CD8-positive, alpha-beta memory T cell (primary cell): ENCODE measurements around the gene GSTO1. TPM values are rescaled to one million over a fixed set of nuclear protein-coding genes. Genes with fewer than 3 reads are reported as not detected.

Source experiments
- CTCF ChIA-PET: fragments of 350-600 bp; sonication (Branson Sonifier 250); formaldehyde crosslinking; loops from one replicate; lab custom pipeline; 2021; ENCODE audit warnings: antibody characterized with exemption; lab: Charles Lee
- POLR2A ChIA-PET: fragments of 350-600 bp; sonication (Branson Sonifier 250); formaldehyde crosslinking; loops from one replicate; lab custom pipeline; 2021; ENCODE audit warnings: antibody characterized with exemption; lab: Charles Lee
- DNase-seq, 5 donors: peaks; one replicate each; pipeline versions ENCODE4 v3.0.0 to v3.0.0-alpha.2; 2020 to 2022; ENCODE audit warnings: mixed read lengths in 1 of 5
- H3K27ac ChIP-seq: one replicate; pipeline ENCODE4 v1.7.0; 2013; ENCODE audit warnings: low read depth, mild to moderate bottlenecking, low read length, moderate library complexity
- H3K27me3 ChIP-seq: 2 replicates; pipeline ENCODE4 v1.7.0; 2013; ENCODE audit warnings: low read length, mild to moderate bottlenecking; ENCODE audit not compliant: insufficient read depth, poor library complexity, severe bottlenecking
- H3K36me3 ChIP-seq: 2 replicates; pipeline ENCODE4 v1.7.0; 2013; ENCODE audit warnings: mild to moderate bottlenecking, low read length, moderate library complexity; ENCODE audit not compliant: insufficient read depth
- H3K4me1 ChIP-seq: 2 replicates; pipeline ENCODE4 v1.7.0; 2013; ENCODE audit warnings: mild to moderate bottlenecking, low read length, moderate library complexity; ENCODE audit not compliant: insufficient read depth
- H3K4me3 ChIP-seq: 2 replicates; pipeline ENCODE4 v1.7.0; 2013; ENCODE audit warnings: mild to moderate bottlenecking, low read length
- H3K9me3 ChIP-seq: 2 replicates; pipeline ENCODE4 v1.7.0; 2013; ENCODE audit warnings: mild to moderate bottlenecking, low read length
- H3K27ac Mint-ChIP-seq, 8 donors: one replicate each; pipeline ENCODE4 v1.8.0; 2020 to 2021; ENCODE audit warnings: mixed read lengths in 8 of 8, mild to moderate bottlenecking in 6 of 8, inconsistent platforms in 3 of 8, moderate library complexity in 3 of 8
- H3K27me3 Mint-ChIP-seq, 2 donors: one replicate each; pipeline ENCODE4 v1.8.0; 2020 to 2021; ENCODE audit warnings: mixed read lengths in 2 of 2, mild to moderate bottlenecking in 1 of 2, moderate library complexity in 1 of 2
- H3K36me3 Mint-ChIP-seq, 3 donors: one replicate each; pipeline ENCODE4 v1.8.0; 2020 to 2021; ENCODE audit warnings: mixed read lengths in 3 of 3, inconsistent platforms in 1 of 3, mild to moderate bottlenecking in 1 of 3
- H3K4me1 Mint-ChIP-seq, 3 donors: one replicate each; pipeline ENCODE4 v1.8.0; 2020 to 2021; ENCODE audit warnings: mixed read lengths in 3 of 3, inconsistent platforms in 1 of 3, mild to moderate bottlenecking in 1 of 3
- H3K4me3 Mint-ChIP-seq, 7 donors: one replicate each; pipeline ENCODE4 v1.8.0; 2020 to 2021; ENCODE audit warnings: mixed read lengths in 7 of 7, mild to moderate bottlenecking in 6 of 7, moderate library complexity in 4 of 7, inconsistent platforms in 2 of 7
- H3K9me3 Mint-ChIP-seq, 5 donors: one replicate each; pipeline ENCODE4 v1.8.0; 2020 to 2022; ENCODE audit warnings: mixed read lengths in 5 of 5, mild to moderate bottlenecking in 3 of 5, moderate library complexity in 2 of 5, inconsistent platforms in 1 of 5
- polyA plus RNA-seq: library from polyadenylated mRNA; unstranded; fragments of 300-500 nt; fragmentation: Illumina TruSeq; gene quantifications from one replicate; pipeline ENCODE4 v1.2.3, GENCODE V29; 2021
- total RNA-seq, 2 experiments: library from RNA; stranded (reverse); gene quantifications; one replicate each; pipeline ENCODE4 v1.2.3, GENCODE V29; 2021

GSTO1 gene
- total and polyA plus RNA-seq, 3 experiments from 2014 or later, result 122 to 167 (median 122) TPM

DNA sequence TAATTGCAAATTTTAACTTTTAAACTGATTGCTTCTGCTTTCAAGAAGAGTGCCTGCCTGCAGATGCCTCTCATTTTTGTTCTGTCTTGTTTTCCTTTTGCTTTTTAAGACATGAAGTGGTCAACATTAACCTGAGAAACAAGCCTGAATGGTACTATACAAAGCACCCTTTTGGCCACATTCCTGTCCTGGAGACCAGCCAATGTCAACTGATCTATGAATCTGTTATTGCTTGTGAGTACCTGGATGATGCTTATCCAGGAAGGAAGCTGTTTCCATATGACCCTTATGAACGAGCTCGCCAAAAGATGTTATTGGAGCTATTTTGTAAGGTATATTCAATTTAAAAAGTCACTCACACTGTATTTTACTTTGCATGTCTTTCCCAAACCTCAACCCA lies 23.1 kb downstream of the GSTO1 start:
- peaks cover 3% of the 10 kb centered on the region for H3K4me1 ChIP-seq
- ChIA-PET CTCF (interaction anchor here (1.0 to 8.5 kb wide), 4 partner anchors 12 to 73 kb away, joined by 4 to 79 read pairs (median 32); partner anchors contain the start of gene GSTO1), POLR2A (no interaction called here)
- H3K4me3 ChIP-seq, result no peak overlapping the region
- Mint-ChIP-seq H3K27ac (no peak overlapping the region), H3K4me3 (no peak overlapping the region), H3K27me3 (peaks cover 8 to 40% of the 10 kb centered on the region in 2 donors), H3K36me3 (peaks cover 0 to 2% (median 0%) of the 10 kb centered on the region in 3 donors), H3K4me1 (peaks cover 0 to 6% (median 0%) of the 10 kb centered on the region in 3 donors), H3K9me3 (no peaks in the 10 kb centered on the region)
- no peaks in the 10 kb centered on the region for H3K36me3 ChIP-seq
- no peak overlapping the region for H3K27ac ChIP-seq
- no peaks in the 10 kb centered on the region for H3K9me3 ChIP-seq
- no peak for DNase-seq
- H3K27me3 ChIP-seq, result no peaks in the 10 kb centered on the region

DNA sequence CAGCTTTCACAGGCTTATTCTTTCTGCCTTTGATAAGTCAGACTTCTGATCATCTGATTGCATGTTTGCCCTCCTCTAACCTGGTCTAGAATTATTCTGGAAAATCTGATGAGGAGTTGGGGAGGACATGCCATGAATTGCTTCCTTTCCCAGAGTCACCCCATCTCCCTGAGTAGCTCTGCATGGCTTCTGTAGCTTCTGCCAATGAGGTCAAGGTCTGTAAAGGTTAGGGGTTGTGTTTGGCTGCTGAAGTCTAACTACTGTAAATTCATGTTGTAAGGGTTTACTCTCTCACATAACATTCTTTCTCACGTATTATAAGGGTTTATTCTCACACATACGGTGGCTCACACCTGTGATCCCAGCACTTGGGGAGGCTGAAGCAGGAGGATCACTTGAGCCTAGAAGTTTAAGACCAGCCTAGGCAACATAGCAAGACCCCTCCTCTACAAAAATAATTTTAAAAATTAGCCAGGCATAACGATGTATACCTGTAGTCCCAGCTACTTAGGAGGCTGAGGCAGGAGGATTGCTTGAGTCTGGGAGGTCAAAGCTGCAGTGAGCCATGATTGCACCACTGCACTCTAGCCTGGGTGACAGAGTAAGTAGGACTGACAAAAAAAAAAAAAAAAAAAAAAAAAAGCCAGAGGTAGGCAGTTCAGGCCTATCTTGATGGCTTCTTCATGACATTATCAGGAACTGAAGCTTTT lies 25.0 kb downstream of the GSTO1 start:
- no peaks in the 10 kb centered on the region for H3K9me3 ChIP-seq
- H3K27me3 Mint-ChIP-seq, result peaks cover 5 to 36% of the 10 kb centered on the region in 2 donors
- POLR2A ChIA-PET, result no interaction called here
- no peak overlapping the region for H3K27ac ChIP-seq
- no peaks in the 10 kb centered on the region for H3K36me3 ChIP-seq
- CTCF ChIA-PET, result interaction anchor here (0.7 to 8.5 kb wide), 4 partner anchors 9 to 70 kb away, joined by 3 to 79 read pairs (median 4); no protein-coding TSS in a partner anchor
- DNase-seq, result no peak
- H3K4me1 Mint-ChIP-seq, result peaks cover 0 to 2% (median 0%) of the 10 kb centered on the region in 3 donors
- peaks cover 0 to 2% (median 0%) of the 10 kb centered on the region in 3 donors for H3K36me3 Mint-ChIP-seq
- H3K27me3 ChIP-seq, result no peaks in the 10 kb centered on the region
- no peaks in the 10 kb centered on the region for H3K9me3 Mint-ChIP-seq
- peaks cover 3% of the 10 kb centered on the region for H3K4me1 ChIP-seq
- H3K4me3 Mint-ChIP-seq, result no peak overlapping the region
- H3K4me3 ChIP-seq, result no peak overlapping the region
- H3K27ac Mint-ChIP-seq, result no peak overlapping the region

- CTCF ChIA-PET, result interaction anchor here (2.1 kb wide), 1 partner anchor 10 kb away, joined by 12 read pairs; no protein-coding TSS in a partner anchor
- Histone ChIP-seq H3K4me3 (no peak overlapping the region), H3K4me1 (no peaks in the 10 kb centered on the region), H3K9me3 (no peaks in the 10 kb centered on the region), H3K27ac (no peak overlapping the region), H3K36me3 (no peaks in the 10 kb centered on the region), H3K27me3 (no peaks in the 10 kb centered on the region)
- H3K27me3 Mint-ChIP-seq, result peaks cover 5 to 26% of the 10 kb centered on the region in 2 donors
- no peaks in the 10 kb centered on the region for H3K9me3 Mint-ChIP-seq
- peaks cover 0 to 2% (median 0%) of the 10 kb centered on the region in 3 donors for H3K36me3 Mint-ChIP-seq
- no peaks in the 10 kb centered on the region for H3K4me1 Mint-ChIP-seq
- no peak overlapping the region for H3K27ac Mint-ChIP-seq
- POLR2A ChIA-PET, result no interaction called here
- no peak for DNase-seq
- H3K4me3 Mint-ChIP-seq, result no peak overlapping the region
These were observed 27.0 kb downstream of the GSTO1 start for GRCh38 chr10:104281694-104282093.

DNA sequence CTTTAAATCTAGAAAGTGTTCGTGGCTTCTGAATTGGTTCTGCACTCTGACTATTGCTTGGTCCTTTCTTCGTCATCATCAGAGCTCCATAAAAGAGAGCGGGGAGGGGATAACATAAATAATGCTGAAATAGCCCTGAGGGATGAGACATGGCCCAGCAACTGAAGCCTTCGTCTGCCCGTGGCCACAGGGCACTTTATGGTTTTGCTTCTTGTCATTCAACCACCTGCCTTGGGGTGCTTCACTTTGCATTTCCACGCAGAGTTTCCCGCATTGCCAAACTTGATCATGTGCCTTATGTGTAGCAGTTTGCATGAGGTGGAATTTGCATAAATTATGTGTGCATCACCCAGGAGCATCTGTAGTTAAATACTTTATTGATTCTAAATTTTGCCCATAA lies 30.2 kb downstream of the GSTO1 start:
- H3K36me3 ChIP-seq, result no peaks in the 10 kb centered on the region
- Mint-ChIP-seq H3K27me3 (peaks cover 12 to 27% of the 10 kb centered on the region in 2 donors), H3K4me3 (no peak overlapping the region), H3K27ac (no peak overlapping the region), H3K36me3 (peaks cover 0 to 2% (median 0%) of the 10 kb centered on the region in 3 donors), H3K9me3 (no peaks in the 10 kb centered on the region), H3K4me1 (no peaks in the 10 kb centered on the region)
- DNase-seq, result no peak
- no peaks in the 10 kb centered on the region for H3K27me3 ChIP-seq
- H3K4me1 ChIP-seq, result no peaks in the 10 kb centered on the region
- ChIA-PET POLR2A (no interaction called here), CTCF (interaction anchor here (2.6 kb wide), 1 partner anchor 11 kb away, joined by 15 read pairs; no protein-coding TSS in a partner anchor)
- no peaks in the 10 kb centered on the region for H3K9me3 ChIP-seq
- no peak overlapping the region for H3K4me3 ChIP-seq
- no peak overlapping the region for H3K27ac ChIP-seq

GRCh38 chr10:104286939-104287338 lies 32.2 kb downstream of the GSTO1 start:
- peak overlapping the region in 1 of 8 donors; percentile 51 for H3K27ac Mint-ChIP-seq
- H3K36me3 Mint-ChIP-seq, result no peaks in the 10 kb centered on the region
- peaks cover 8% of the 10 kb centered on the region for H3K4me1 ChIP-seq
- H3K27me3 Mint-ChIP-seq, result peaks cover 23 to 36% of the 10 kb centered on the region in 2 donors
- no peak for DNase-seq
- H3K27ac ChIP-seq, result no peak overlapping the region
- POLR2A ChIA-PET, result no interaction called here
- no peaks in the 10 kb centered on the region for H3K9me3 ChIP-seq
- H3K9me3 Mint-ChIP-seq, result no peaks in the 10 kb centered on the region
- no peaks in the 10 kb centered on the region for H3K36me3 ChIP-seq
- H3K4me3 ChIP-seq, result no peak overlapping the region
- H3K27me3 ChIP-seq, result peaks cover 4% of the 10 kb centered on the region
- no peak overlapping the region for H3K4me3 Mint-ChIP-seq
- peaks cover 5 to 7% (median 6%) of the 10 kb centered on the region in 3 donors for H3K4me1 Mint-ChIP-seq
- CTCF ChIA-PET, result interaction anchor here (1.0 to 2.6 kb wide), 4 partner anchors 13 to 64 kb away, joined by 3 to 15 read pairs (median 5); no protein-coding TSS in a partner anchor

- Mint-ChIP-seq H3K27me3 (peaks cover 23 to 36% of the 10 kb centered on the region in 2 donors), H3K4me3 (no peak overlapping the region), H3K36me3 (no peaks in the 10 kb centered on the region), H3K4me1 (peaks cover 5 to 7% (median 6%) of the 10 kb centered on the region in 3 donors), H3K9me3 (no peaks in the 10 kb centered on the region), H3K27ac (no peak overlapping the region)
- Histone ChIP-seq H3K36me3 (no peaks in the 10 kb centered on the region), H3K4me3 (no peak overlapping the region), H3K4me1 (peaks cover 9% of the 10 kb centered on the region), H3K27me3 (peaks cover 4% of the 10 kb centered on the region), H3K9me3 (no peaks in the 10 kb centered on the region), H3K27ac (no peak overlapping the region)
- ChIA-PET POLR2A (interaction anchor here (0.7 kb wide), 1 partner anchor 32 kb away, joined by 4 read pairs; no protein-coding TSS in a partner anchor), CTCF (interaction anchor here (0.8 to 4.4 kb wide), 3 partner anchors 12 to 65 kb away, joined by 3 to 79 read pairs (median 3); partner anchors contain the start of gene CFAP58)
- no peak for DNase-seq
These were observed 33.7 kb downstream of the GSTO1 start for GRCh38 chr10:104288355-104288754.

- peak; percentile 81 to 90 (median 83) for DNase-seq
- CTCF ChIA-PET, result interaction anchor here (0.6 to 8.0 kb wide), 28 partner anchors 9 to 952 kb away, joined by 3 to 104 read pairs (median 6); partner anchors contain the start of genes CFAP58, GSTO2 and ITPRIP
- no peaks in the 10 kb centered on the region for H3K9me3 ChIP-seq
- POLR2A ChIA-PET, result interaction anchor here (0.6 to 1.2 kb wide), 3 partner anchors 47 to 508 kb away, joined by 3 to 5 read pairs (median 3); partner anchors contain the start of gene ITPRIP
- H3K4me1 Mint-ChIP-seq, result peaks cover 5 to 7% (median 6%) of the 10 kb centered on the region in 3 donors
- peak overlapping the region in 1 of 7 donors; percentile 29 for H3K4me3 Mint-ChIP-seq
- H3K36me3 Mint-ChIP-seq, result no peaks in the 10 kb centered on the region
- peaks cover 4% of the 10 kb centered on the region for H3K27me3 ChIP-seq
- H3K27ac ChIP-seq, result no peak overlapping the region
- peaks cover 9% of the 10 kb centered on the region for H3K4me1 ChIP-seq
- no peaks in the 10 kb centered on the region for H3K36me3 ChIP-seq
- peak overlapping the region in 3 of 8 donors; percentile 21 to 35 (median 34) for H3K27ac Mint-ChIP-seq
- peaks cover 23 to 42% of the 10 kb centered on the region in 2 donors for H3K27me3 Mint-ChIP-seq
- no peak overlapping the region for H3K4me3 ChIP-seq
- H3K9me3 Mint-ChIP-seq, result no peaks in the 10 kb centered on the region
These were observed 36.8 kb downstream of the GSTO1 start for GRCh38 chr10:104291439-104291951.
